Testis (tissue), 3 donors: ENCODE measurements around the gene BRMS1. TPM values are rescaled to one million over a fixed set of nuclear protein-coding genes. Genes with fewer than 3 reads are reported as not detected.

ENCODE experiments used
- DNase-seq: peaks from one replicate; pipeline ENCODE4 v3.0.0-alpha.2; 2019
- H3K27ac ChIP-seq, 2 donors: fragments of 200-600 bp; sonication (generic); one replicate each; pipeline ENCODE4 v1.5.1; 2019
- H3K27me3 ChIP-seq: fragments of 200-600 bp; sonication (generic); one replicate; pipeline ENCODE4 v1.5.1; 2019
- H3K36me3 ChIP-seq: fragments of 200-600 bp; sonication (generic); one replicate; pipeline ENCODE4 v1.5.1; 2017; ENCODE audit warnings: low read depth; ENCODE audit errors: missing control alignments
- H3K4me1 ChIP-seq: fragments of 200-600 bp; sonication (generic); one replicate; pipeline ENCODE4 v1.5.1; 2019
- H3K4me3 ChIP-seq, 2 donors: fragments of 200-600 bp; sonication (generic); one replicate each; pipeline ENCODE4 v1.5.1; 2017 to 2019
- H3K9me3 ChIP-seq: fragments of 200-600 bp; sonication (generic); one replicate; pipeline ENCODE4 v1.5.1; 2017
- CTCF ChIP-seq, 3 experiments: fragments of 450-650 bp in 2 of 3; fragments of 200-600 bp in 1 of 3; sonication (generic) in 1 of 3; IDR thresholded peaks; one replicate each; pipeline ENCODE4 v1.5.1; 2016 to 2019; ENCODE audit warnings: antibody characterized with exemption in 3 of 3, mild to moderate bottlenecking in 2 of 3, moderate library complexity in 1 of 3
- POLR2A ChIP-seq: fragments of 450-650 bp; IDR thresholded peaks from one replicate; pipeline ENCODE4 v1.6.1; 2017; ENCODE audit warnings: antibody characterized with exemption, mild to moderate bottlenecking, moderate library complexity
- WGBS, 2 donors: methylation state at CpG; one replicate each; pipeline ENCODE4 v1.1.5; 2018; 5-methylcytosine and 5-hydroxymethylcytosine counted together
- intact Hi-C: fragments of 100-400 bp; cut with DNase I; formaldehyde crosslinking; loops from one replicate; pipeline ENCODE4 v1.15.1; 2023; ENCODE audit warnings: low total_unique reads
- polyA plus RNA-seq: library from polyadenylated mRNA; stranded (reverse); fragments of 350-450 nt; fragmentation: Illumina TruSeq; extraction: RNeasy Lipid Tissue Mini Kit (QIAGEN cat#74804); gene quantifications from one replicate; pipeline ENCODE4 v1.2.3, GENCODE V29; 2014; ENCODE audit warnings: low read depth, low replicate concordance; ENCODE audit not compliant: insufficient read depth
- total RNA-seq, 2 donors: library from RNA; depleted of rRNA; stranded (reverse); fragments of >200 nt; gene quantifications; one replicate each; pipeline ENCODE4 v1.2.3, GENCODE V29; 2016

The BRMS1 gene
- total and polyA plus RNA-seq, 3 donors from 2014 or later = 55.5 to 67.5 (median 59.4) TPM

- 79 to 85% methylated on average over 18 to 25 of the region's 25 CpGs for WGBS, 2 donors
- H3K27ac ChIP-seq = no peak overlapping the region
- peaks cover 5% of the 10 kb centered on the region for H3K4me1 ChIP-seq
- intact Hi-C loops = no loop called here
- no peaks in the 10 kb centered on the region for H3K36me3 ChIP-seq
- H3K4me3 ChIP-seq = no peak overlapping the region
- no peaks in the 10 kb centered on the region for H3K27me3 ChIP-seq
- no peak for TF ChIP-seq CTCF (IDR thresholded peaks at IDR 0.05)
- no peak for TF ChIP-seq POLR2A
- DNase-seq = no peak
- no peaks in the 10 kb centered on the region for H3K9me3 ChIP-seq
These were observed 24.4 kb upstream of the BRMS1 start for GRCh38 chr11:66369073-66369894.

- DNase-seq = no peak
- Histone ChIP-seq H3K4me1 (peaks cover 5% of the 10 kb centered on the region), H3K27me3 (no peaks in the 10 kb centered on the region), H3K27ac (no peak overlapping the region), H3K9me3 (no peaks in the 10 kb centered on the region), H3K36me3 (no peaks in the 10 kb centered on the region), H3K4me3 (no peak overlapping the region)
- no peak for TF ChIP-seq CTCF (IDR thresholded peaks at IDR 0.05)
- no peak for TF ChIP-seq POLR2A
- intact Hi-C loops = no loop called here
- 89% methylated on average over 6 of the region's 6 CpGs; no CpG with 5 or more reads in 1 of the 2 donors for WGBS, 2 donors
These were observed 23.6 kb upstream of the BRMS1 start for GRCh38 chr11:66368484-66368883.

- TF ChIP-seq CTCF (IDR thresholded peaks at IDR 0.05) (no peak), POLR2A (no peak)
- Histone ChIP-seq H3K9me3 (no peaks in the 10 kb centered on the region), H3K27me3 (no peaks in the 10 kb centered on the region), H3K27ac (no peak overlapping the region), H3K4me3 (no peak overlapping the region), H3K4me1 (peaks cover 5% of the 10 kb centered on the region), H3K36me3 (no peaks in the 10 kb centered on the region)
- 89 to 92% methylated on average over 8 to 15 of the region's 15 CpGs for WGBS, 2 donors
- no peak for DNase-seq
- intact Hi-C loops = no loop called here
These were observed 22.8 kb upstream of the BRMS1 start for GRCh38 chr11:66367561-66368312.

- intact Hi-C loops = no loop called here
- 94 to 96% methylated on average over 8 of the region's 8 CpGs for WGBS, 2 donors
- H3K36me3 ChIP-seq = no peaks in the 10 kb centered on the region
- H3K4me3 ChIP-seq = no peak overlapping the region
- no peaks in the 10 kb centered on the region for H3K27me3 ChIP-seq
- no peak for DNase-seq
- TF ChIP-seq CTCF (IDR thresholded peaks at IDR 0.05) (no peak), POLR2A (no peak)
- H3K27ac ChIP-seq = no peak overlapping the region
- no peaks in the 10 kb centered on the region for H3K9me3 ChIP-seq
- H3K4me1 ChIP-seq = peaks cover 3% of the 10 kb centered on the region
These were observed 22.1 kb upstream of the BRMS1 start for GRCh38 chr11:66366844-66367477.
